ENCODE results near the gene PPP1CC.

The PPP1CC gene

GRCh38 chr12:110684312-110684836, 58.3 kb downstream of the PPP1CC start:
- no peak overlapping the region for H3K9ac ChIP-seq (ENCODE audit: low read length)

GRCh38 chr12:110683888-110684287, 58.8 kb downstream of the PPP1CC start:
- Histone ChIP-seq H3K27me3 (ENCODE audit: low read depth, low read length) (peaks cover 17% of the 10 kb centered on the region), H4K20me1 (ENCODE audit: insufficient read depth, low read length) (no peaks in the 10 kb centered on the region), H3K4me3 (ENCODE audit: low read length) (no peak overlapping the region), H3K27ac (ENCODE audit: low read length) (no peak overlapping the region), H3K79me2 (ENCODE audit: low read length) (no peaks in the 10 kb centered on the region), H3K9ac (ENCODE audit: low read length) (no peak overlapping the region), H3K36me3 (replicated peaks; ENCODE audit: low read depth, low read length) (no peaks in the 10 kb centered on the region), H3K4me1 (ENCODE audit: low read length) (peaks cover 3% of the 10 kb centered on the region; the same call in 1 of the 2 replicates), H2AFZ (ENCODE audit: low read depth, low read length) (no peak overlapping the region), H3K4me2 (ENCODE audit: low read length) (no peak overlapping the region), H3K9me3 (ENCODE audit: insufficient read depth, low read length) (no peaks in the 10 kb centered on the region)
- TF ChIP-seq CTCF (IDR thresholded peaks at IDR 0.05; ENCODE audit: low read depth, low read length) (no peak), EZH2phosphoT487 (IDR thresholded peaks at IDR 0.05; ENCODE audit: low read depth) (no peak)

More at GRCh38 chr12:110684312-110684836, 58.3 kb downstream of the PPP1CC start:
- Histone ChIP-seq H3K4me3 (ENCODE audit: low read length) (no peak overlapping the region), H3K4me2 (ENCODE audit: low read length) (no peak overlapping the region), H3K27me3 (ENCODE audit: low read depth, low read length) (peaks cover 17% of the 10 kb centered on the region), H3K9me3 (ENCODE audit: insufficient read depth, low read length) (no peaks in the 10 kb centered on the region), H3K79me2 (ENCODE audit: low read length) (no peaks in the 10 kb centered on the region), H3K36me3 (replicated peaks; ENCODE audit: low read depth, low read length) (no peaks in the 10 kb centered on the region), H3K27ac (ENCODE audit: low read length) (no peak overlapping the region), H2AFZ (ENCODE audit: low read depth, low read length) (no peak overlapping the region), H3K4me1 (ENCODE audit: low read length) (peaks cover 3% of the 10 kb centered on the region; the same call in 1 of the 2 replicates), H4K20me1 (ENCODE audit: insufficient read depth, low read length) (no peaks in the 10 kb centered on the region)
- TF ChIP-seq CTCF (IDR thresholded peaks at IDR 0.05; ENCODE audit: low read depth, low read length) (no peak), EZH2phosphoT487 (IDR thresholded peaks at IDR 0.05; ENCODE audit: low read depth) (no peak)

GRCh38 chr12:110680032-110680431, 62.7 kb downstream of the PPP1CC start:
- H3K27ac ChIP-seq (ENCODE audit: low read length), result no peak overlapping the region
- H3K36me3 ChIP-seq (replicated peaks; ENCODE audit: low read depth, low read length), result no peaks in the 10 kb centered on the region
- no peaks in the 10 kb centered on the region for H3K9me3 ChIP-seq (ENCODE audit: insufficient read depth, low read length)
- no peak for TF ChIP-seq EZH2phosphoT487 (IDR thresholded peaks at IDR 0.05; ENCODE audit: low read depth)
- no peak for TF ChIP-seq CTCF (IDR thresholded peaks at IDR 0.05; ENCODE audit: low read depth, low read length)
- H3K79me2 ChIP-seq (ENCODE audit: low read length), result no peaks in the 10 kb centered on the region
- no peak overlapping the region for H3K4me2 ChIP-seq (ENCODE audit: low read length)
- no peak overlapping the region for H3K4me3 ChIP-seq (ENCODE audit: low read length)
- no peaks in the 10 kb centered on the region for H4K20me1 ChIP-seq (ENCODE audit: insufficient read depth, low read length)
- H3K4me1 ChIP-seq (ENCODE audit: low read length), result peaks cover 26% of the 10 kb centered on the region
- H2AFZ ChIP-seq (ENCODE audit: low read depth, low read length), result no peak overlapping the region
- H3K27me3 ChIP-seq (ENCODE audit: low read depth, low read length), result no peaks in the 10 kb centered on the region
- no peak overlapping the region for H3K9ac ChIP-seq (ENCODE audit: low read length)

- H3K4me1 ChIP-seq (ENCODE audit: low read length), result peaks cover 26% of the 10 kb centered on the region
- no peak overlapping the region for H3K4me2 ChIP-seq (ENCODE audit: low read length)
- H3K27me3 ChIP-seq (ENCODE audit: low read depth, low read length), result no peaks in the 10 kb centered on the region
- no peak overlapping the region for H3K9ac ChIP-seq (ENCODE audit: low read length)
- no peaks in the 10 kb centered on the region for H3K36me3 ChIP-seq (replicated peaks; ENCODE audit: low read depth, low read length)
- no peak overlapping the region for H3K27ac ChIP-seq (ENCODE audit: low read length)
- no peak overlapping the region for H3K4me3 ChIP-seq (ENCODE audit: low read length)
- H4K20me1 ChIP-seq (ENCODE audit: insufficient read depth, low read length), result no peaks in the 10 kb centered on the region
- peaks cover 5% of the 10 kb centered on the region; the same call in 1 of the 2 replicates for H3K9me3 ChIP-seq (ENCODE audit: insufficient read depth, low read length)
- no peak overlapping the region for H2AFZ ChIP-seq (ENCODE audit: low read depth, low read length)
- no peak for TF ChIP-seq CTCF (IDR thresholded peaks at IDR 0.05; ENCODE audit: low read depth, low read length)
- no peak for TF ChIP-seq EZH2phosphoT487 (IDR thresholded peaks at IDR 0.05; ENCODE audit: low read depth)
- no peaks in the 10 kb centered on the region for H3K79me2 ChIP-seq (ENCODE audit: low read length)
Observed at GRCh38 chr12:110679201-110679600, 63.5 kb downstream of the PPP1CC start.

Data from OCI-LY3 (cell line).